HEK293 (cell line): ENCODE data around the gene CD96.

Experiments
- CTCF ChIA-PET: fragments of 350-600 bp; formaldehyde crosslinking; extraction: SDS; loops from one replicate; lab custom pipeline; 2021; ENCODE audit warnings: antibody characterized with exemption; lab: Yijun Ruan, JAX
- POLR2A ChIA-PET: fragments of 300-600 bp; formaldehyde crosslinking; extraction: SDS; loops from one replicate; lab custom pipeline; 2020; ENCODE audit warnings: antibody characterized with exemption, inconsistent platforms; lab: Yijun Ruan, JAX
- H3K27ac ChIP-seq: fragments of 200-500 bp; sonication (Bioruptor generic); 2 replicates; pipeline ENCODE4 v1.5.1; 2014; ENCODE audit warnings: low read depth, low read length, control low read depth, inconsistent platforms; ENCODE audit errors: extremely low read depth
- H3K36me3 ChIP-seq, 2 experiments: fragments of 200-500 bp in 1 of 2; sonication (Bioruptor generic) in 1 of 2; 1 replicate in 1 of 2; 2 replicates in 1 of 2; pipeline ENCODE4 v1.5.1; 2014 to 2017; ENCODE audit warnings: inconsistent platforms in 2 of 2, low read length in 2 of 2; ENCODE audit not compliant: control insufficient read depth in 2 of 2, insufficient read depth in 1 of 2
- H3K4me1 ChIP-seq: fragments of 200-500 bp; sonication (Bioruptor generic); 2 replicates; pipeline ENCODE4 v1.5.1; 2014; ENCODE audit warnings: mild to moderate bottlenecking, low read length, inconsistent platforms; ENCODE audit not compliant: control insufficient read depth, insufficient read depth
- H3K4me3 ChIP-seq: 2 replicates; pipeline ENCODE4 v1.5.1; 2011; ENCODE audit warnings: low read depth, mild to moderate bottlenecking, control low read depth, low read length, moderate library complexity
- H3K9me3 ChIP-seq: fragments of 200-500 bp; sonication (Bioruptor generic); 2 replicates; pipeline ENCODE4 v1.5.1; 2014; ENCODE audit warnings: low read depth, low read length, inconsistent platforms; ENCODE audit not compliant: control insufficient read depth, insufficient read depth
- EGR2 ChIP-seq: fragments of 450-650 bp; formaldehyde crosslinking; IDR thresholded peaks from 2 replicates; pipeline ENCODE4 v1.5.1; 2016; ENCODE audit warnings: low read depth, missing biosample characterization, missing genetic modification characterization
- FEZF1 ChIP-seq: fragments of 450-650 bp; formaldehyde crosslinking; IDR thresholded peaks from 2 replicates; pipeline ENCODE4 v1.5.1; 2016; ENCODE audit warnings: missing biosample characterization, missing genetic modification characterization
- GFI1B ChIP-seq: fragments of 450-650 bp; formaldehyde crosslinking; IDR thresholded peaks from 2 replicates; pipeline ENCODE4 v1.5.1; 2016; ENCODE audit warnings: missing biosample characterization, missing genetic modification characterization
- GLIS2 ChIP-seq: fragments of 450-650 bp; formaldehyde crosslinking; IDR thresholded peaks from 2 replicates; pipeline ENCODE4 v1.5.1; 2016; ENCODE audit warnings: missing biosample characterization, missing genetic modification characterization
- KLF10 ChIP-seq: fragments of 450-650 bp; IDR thresholded peaks from 2 replicates; pipeline ENCODE4 v1.5.1; 2018; ENCODE audit warnings: missing biosample characterization, mild to moderate bottlenecking, missing genetic modification characterization
- KLF9 ChIP-seq: fragments of 450-650 bp; formaldehyde crosslinking; IDR thresholded peaks from 2 replicates; pipeline ENCODE4 v1.5.1; 2016; ENCODE audit warnings: missing biosample characterization, missing genetic modification characterization, low read depth
- MYNN ChIP-seq: fragments of 450-650 bp; formaldehyde crosslinking; IDR thresholded peaks from 2 replicates; pipeline ENCODE4 v1.5.1; 2016; ENCODE audit warnings: missing biosample characterization, missing genetic modification characterization, borderline replicate concordance
- PRDM1 ChIP-seq: fragments of 450-650 bp; formaldehyde crosslinking; IDR thresholded peaks from 2 replicates; pipeline ENCODE4; 2016; ENCODE audit warnings: missing biosample characterization, missing genetic modification characterization
- TCF7L2 ChIP-seq: IDR thresholded peaks from 2 replicates; pipeline ENCODE4 v1.6.1; 2011; ENCODE audit warnings: low read depth, mild to moderate bottlenecking, inconsistent platforms, low read length, moderate library complexity, borderline replicate concordance
- ZBTB48 ChIP-seq: fragments of 450-650 bp; formaldehyde crosslinking; IDR thresholded peaks from 2 replicates; pipeline ENCODE4 v1.5.1; 2016; ENCODE audit warnings: missing biosample characterization, missing genetic modification characterization
- ZNF114 ChIP-seq: fragments of 450-650 bp; formaldehyde crosslinking; IDR thresholded peaks from 2 replicates; pipeline ENCODE4 v1.5.0; 2017; ENCODE audit warnings: missing biosample characterization, missing genetic modification characterization
- ZNF146 ChIP-seq: fragments of 450-650 bp; formaldehyde crosslinking; IDR thresholded peaks from 2 replicates; pipeline ENCODE4 v1.5.1; 2016; ENCODE audit warnings: missing biosample characterization, missing genetic modification characterization
- ZNF16 ChIP-seq: fragments of 450-650 bp; formaldehyde crosslinking; IDR thresholded peaks from 2 replicates; pipeline ENCODE4 v1.5.1; 2016; ENCODE audit warnings: low read depth, missing biosample characterization, missing genetic modification characterization
- ZNF169 ChIP-seq: fragments of 450-650 bp; formaldehyde crosslinking; IDR thresholded peaks from 2 replicates; pipeline ENCODE4 v1.5.1; 2016; ENCODE audit warnings: missing biosample characterization, missing genetic modification characterization
- ZNF211 ChIP-seq: fragments of 450-650 bp; formaldehyde crosslinking; IDR thresholded peaks from 2 replicates; pipeline ENCODE4 v1.5.1; 2016; ENCODE audit warnings: low read depth, missing biosample characterization, missing genetic modification characterization
- ZNF223 ChIP-seq: fragments of 450-650 bp; formaldehyde crosslinking; IDR thresholded peaks from 2 replicates; pipeline ENCODE4 v1.5.1; 2016; ENCODE audit warnings: missing biosample characterization, missing genetic modification characterization
- ZNF24 ChIP-seq: fragments of 450-650 bp; formaldehyde crosslinking; IDR thresholded peaks from 2 replicates; pipeline ENCODE4 v1.5.1; 2016; ENCODE audit warnings: missing biosample characterization, missing genetic modification characterization
- ZNF311 ChIP-seq: fragments of 450-650 bp; formaldehyde crosslinking; IDR thresholded peaks from 2 replicates; pipeline ENCODE4 v1.5.1; 2017; ENCODE audit warnings: missing biosample characterization, missing genetic modification characterization, borderline replicate concordance
- ZNF335 ChIP-seq: fragments of 450-650 bp; formaldehyde crosslinking; conservative IDR thresholded peaks from 2 replicates; pipeline ENCODE4 v1.5.1; 2016; ENCODE audit warnings: missing biosample characterization, missing genetic modification characterization
- ZNF350 ChIP-seq: fragments of 450-650 bp; formaldehyde crosslinking; IDR thresholded peaks from 2 replicates; pipeline ENCODE4 v1.5.0; 2017; ENCODE audit warnings: missing biosample characterization, mild to moderate bottlenecking, missing genetic modification characterization
- ZNF433 ChIP-seq: fragments of 450-650 bp; formaldehyde crosslinking; IDR thresholded peaks from 2 replicates; pipeline ENCODE4 v1.5.1; 2016; ENCODE audit warnings: missing biosample characterization, missing genetic modification characterization, low read depth
- ZNF473 ChIP-seq: fragments of 450-650 bp; formaldehyde crosslinking; IDR thresholded peaks from 2 replicates; pipeline ENCODE4 v1.5.1; 2017; ENCODE audit warnings: missing biosample characterization, missing genetic modification characterization
- ZNF544 ChIP-seq: fragments of 450-650 bp; formaldehyde crosslinking; IDR thresholded peaks from 2 replicates; pipeline ENCODE4 v1.5.0; 2017; ENCODE audit warnings: missing biosample characterization, missing genetic modification characterization
- ZNF701 ChIP-seq: fragments of 450-650 bp; formaldehyde crosslinking; IDR thresholded peaks from 2 replicates; pipeline ENCODE4 v1.5.1; 2016; ENCODE audit warnings: missing biosample characterization, missing genetic modification characterization
- ZNF830 ChIP-seq: fragments of 450-650 bp; IDR thresholded peaks from 2 replicates; pipeline ENCODE4 v1.5.0; 2018; ENCODE audit warnings: missing biosample characterization, missing genetic modification characterization, low read depth, mild to moderate bottlenecking, moderate library complexity
- ZXDB ChIP-seq: fragments of 450-650 bp; formaldehyde crosslinking; IDR thresholded peaks from 2 replicates; pipeline ENCODE4 v1.5.1; 2016; ENCODE audit warnings: missing biosample characterization, missing genetic modification characterization
- TF ChIP-seq, protein P1 (sequence below): fragments of 450-650 bp; formaldehyde crosslinking; IDR thresholded peaks from 2 replicates; pipeline ENCODE4 v1.5.1; 2016; ENCODE audit warnings: missing biosample characterization, missing genetic modification characterization, borderline replicate concordance

CD96 gene

GRCh38 chr3:111609700-111610099 is 67.7 kb downstream of the CD96 start:
- no peak for TF ChIP-seq ZNF16 (tag by site-specific recombination)
- POLR2A ChIA-PET = no interaction called here
- Histone ChIP-seq H3K27ac (no peak overlapping the region), H3K4me3 (no peak overlapping the region), H3K4me1 (no peaks in the 10 kb centered on the region), H3K9me3 (no peaks in the 10 kb centered on the region), H3K36me3 (no peaks in the 10 kb centered on the region)
- CTCF ChIA-PET = no interaction called here

DNA sequence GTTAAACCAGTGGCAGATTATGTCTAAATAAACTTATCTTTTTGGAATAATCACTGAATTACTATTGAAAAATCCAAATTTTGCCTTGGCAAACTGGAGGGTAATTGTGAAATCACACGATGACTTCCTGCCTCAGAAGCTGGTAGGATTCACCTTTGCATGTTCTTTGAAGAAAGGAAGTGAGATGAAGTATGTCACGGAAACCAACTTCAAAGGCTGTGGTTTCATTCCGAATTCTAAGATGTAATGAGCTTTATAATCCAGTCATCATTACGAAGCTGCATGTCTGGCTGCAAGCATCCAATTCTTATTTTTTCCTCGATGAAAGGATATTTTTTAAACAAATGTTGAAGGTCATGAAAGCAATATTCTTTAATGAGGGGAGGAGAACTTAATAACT is 68.2 kb downstream of the CD96 start:
- POLR2A ChIA-PET = no interaction called here
- TF ChIP-seq ZNF169 (tag by site-specific recombination) = no peak
- TF ChIP-seq, all 188 proteins: peak for 0
- CTCF ChIA-PET = no interaction called here
- no peaks in the 10 kb centered on the region for H3K9me3 ChIP-seq
- H3K4me1 ChIP-seq = no peaks in the 10 kb centered on the region
- no peaks in the 10 kb centered on the region for H3K36me3 ChIP-seq
- no peak overlapping the region for H3K27ac ChIP-seq
- no peak overlapping the region for H3K4me3 ChIP-seq

GRCh38 chr3:111610612-111611054 is 68.6 kb downstream of the CD96 start:
- ChIA-PET CTCF (no interaction called here), POLR2A (no interaction called here)
- Histone ChIP-seq H3K36me3 (no peaks in the 10 kb centered on the region), H3K4me1 (no peaks in the 10 kb centered on the region), H3K4me3 (no peak overlapping the region), H3K9me3 (no peaks in the 10 kb centered on the region), H3K27ac (no peak overlapping the region)
- TF ChIP-seq GLIS2 (no peak), ZXDB (no peak), ZNF350 (tag by site-specific recombination) (no peak), GFI1B (tag by site-specific recombination) (no peak), ZNF701 (tag by site-specific recombination) (no peak), ZBTB48 (tag by site-specific recombination) (no peak), FEZF1 (tag by site-specific recombination) (no peak), ZNF311 (tag by site-specific recombination) (no peak), KLF10 (tag by site-specific recombination) (no peak), MYNN (no peak), EGR2 (tag by site-specific recombination) (no peak)

DNA sequence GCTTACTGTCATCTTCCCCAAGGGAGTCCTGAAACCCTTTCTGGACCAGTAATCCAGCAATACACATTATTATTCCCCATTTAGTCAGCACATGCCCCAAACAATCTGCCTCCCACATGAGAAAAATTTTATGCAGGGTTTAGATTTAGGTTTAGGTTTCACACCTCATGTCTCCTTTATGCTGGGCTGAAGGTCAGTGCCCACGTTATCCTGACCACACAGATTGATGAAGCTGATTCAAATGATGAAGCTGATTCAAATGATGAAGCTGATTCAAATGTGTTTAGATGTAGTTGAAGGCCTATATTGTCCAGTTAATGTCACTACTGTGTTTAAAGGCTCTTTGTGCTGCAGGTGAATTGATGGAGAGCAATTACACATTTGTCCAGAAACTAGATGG is 71.3 kb downstream of the CD96 start:
- ChIA-PET CTCF (no interaction called here), POLR2A (no interaction called here)
- no peaks in the 10 kb centered on the region for H3K36me3 ChIP-seq
- no peak overlapping the region for H3K27ac ChIP-seq
- TF ChIP-seq PRDM1 (tag by site-specific recombination) (no peak), ZNF223 (tag by site-specific recombination) (no peak), ZNF830 (tag by site-specific recombination) (no peak), TCF7L2 (no peak), ZNF544 (tag by site-specific recombination) (no peak), ZNF211 (tag by site-specific recombination) (no peak), ZNF335 (tag by site-specific recombination) (no peak), ZNF146 (tag by site-specific recombination) (no peak), KLF9 (tag by site-specific recombination) (no peak), ZNF433 (no peak), ZNF473 (tag by site-specific recombination) (no peak), ZNF114 (tag by site-specific recombination) (no peak), ZNF24 (tag by site-specific recombination) (no peak)
- TF ChIP-seq, protein P1, sequence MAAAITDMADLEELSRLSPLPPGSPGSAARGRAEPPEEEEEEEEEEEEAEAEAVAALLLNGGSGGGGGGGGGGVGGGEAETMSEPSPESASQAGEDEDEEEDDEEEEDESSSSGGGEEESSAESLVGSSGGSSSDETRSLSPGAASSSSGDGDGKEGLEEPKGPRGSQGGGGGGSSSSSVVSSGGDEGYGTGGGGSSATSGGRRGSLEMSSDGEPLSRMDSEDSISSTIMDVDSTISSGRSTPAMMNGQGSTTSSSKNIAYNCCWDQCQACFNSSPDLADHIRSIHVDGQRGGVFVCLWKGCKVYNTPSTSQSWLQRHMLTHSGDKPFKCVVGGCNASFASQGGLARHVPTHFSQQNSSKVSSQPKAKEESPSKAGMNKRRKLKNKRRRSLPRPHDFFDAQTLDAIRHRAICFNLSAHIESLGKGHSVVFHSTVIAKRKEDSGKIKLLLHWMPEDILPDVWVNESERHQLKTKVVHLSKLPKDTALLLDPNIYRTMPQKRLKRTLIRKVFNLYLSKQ (tag by site-specific recombination) = no peak
- no peaks in the 10 kb centered on the region for H3K4me1 ChIP-seq
- no peak overlapping the region for H3K4me3 ChIP-seq
- H3K9me3 ChIP-seq = no peaks in the 10 kb centered on the region
